Stimulated activated CD4-positive, alpha-beta T cell treated with anti-CD3 and anti-CD28 coated beads, Interleukin-15, amount 100 ng/mL, for 1 hour (primary cell): Measurements from ENCODE around the gene P3H2.

Experiments used
- DNase-seq, 2 donors: peaks; one replicate each; pipeline ENCODE4 v3.0.0-alpha.2; 2020; ENCODE audit warnings: low read depth in 1 of 2, low spot score in 1 of 2

P3H2 gene

DNA sequence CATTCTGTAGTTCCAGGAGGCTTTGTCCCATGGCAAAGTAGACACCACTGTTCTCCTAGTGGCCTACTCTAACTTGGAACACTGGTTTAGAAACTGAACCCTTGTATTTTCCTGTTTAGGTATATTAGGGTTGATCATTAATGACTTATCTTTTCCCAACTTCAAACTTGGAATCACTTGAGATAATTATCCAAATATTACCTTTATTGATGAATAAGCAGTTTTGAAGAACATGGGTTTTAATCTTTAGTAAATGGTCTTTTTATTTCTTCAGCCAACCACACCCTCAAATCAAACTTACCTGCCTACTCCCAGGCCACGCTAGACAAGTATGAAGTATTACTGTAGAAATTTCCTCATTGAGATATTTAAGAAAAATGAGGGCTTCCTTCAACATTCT is 6.5 kb upstream of the P3H2 start:
- DNase-seq = no peak

- no peak for DNase-seq
Measured at GRCh38 chr3:190125436-190126068, 4.9 kb upstream of the P3H2 start.

- DNase-seq = no peak
Measured at GRCh38 chr3:190124067-190124466, 3.4 kb upstream of the P3H2 start.

DNA sequence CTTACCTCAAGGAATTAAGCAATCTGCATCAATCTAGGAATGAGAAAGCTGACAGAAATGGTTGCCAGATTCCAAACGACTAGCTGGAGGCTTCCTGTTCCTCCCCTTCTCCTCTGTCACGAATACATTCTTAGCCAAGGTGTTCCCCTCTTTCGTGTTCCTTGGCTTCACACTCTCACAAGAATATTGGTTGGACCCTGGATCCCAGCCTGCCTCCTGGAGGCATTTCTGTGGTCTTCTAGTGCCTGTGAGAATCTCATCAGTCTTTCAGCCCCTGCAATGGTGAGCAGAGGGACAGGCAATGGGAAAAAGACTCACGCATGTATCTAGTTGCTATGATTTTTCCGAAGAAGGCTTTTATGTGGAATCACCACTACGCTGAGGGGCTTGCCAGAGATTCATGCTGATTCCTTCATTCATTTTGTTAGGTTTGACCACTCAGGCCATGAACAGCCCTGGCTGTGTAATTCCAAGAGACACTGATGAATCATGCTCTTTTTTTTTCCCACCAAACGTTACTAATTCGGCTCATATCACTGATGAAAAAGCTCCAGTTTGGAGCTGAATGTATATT is 1.6 kb upstream of the P3H2 start:
- DNase-seq = no peak

DNA sequence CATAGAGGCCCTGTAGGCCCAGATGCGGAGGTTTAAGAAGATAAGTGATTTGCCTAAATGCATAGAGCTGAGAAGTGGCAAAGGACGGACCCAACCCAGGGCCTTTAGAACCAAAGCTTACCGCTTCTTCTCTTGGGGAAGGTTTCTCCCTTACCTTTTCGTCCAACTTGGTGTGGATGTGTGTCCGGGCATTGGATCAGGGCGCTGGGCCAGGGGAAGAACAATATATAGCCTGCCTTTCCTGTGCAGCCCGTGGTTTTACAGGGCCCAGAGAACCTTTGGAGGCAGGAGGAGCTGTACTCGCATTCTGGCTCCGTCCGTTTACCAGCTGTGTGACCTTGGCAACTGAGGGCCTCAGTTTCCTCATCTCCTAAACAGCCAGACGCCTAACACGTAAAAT is 686 bp upstream of the P3H2 start:
- DNase-seq = no peak

DNA sequence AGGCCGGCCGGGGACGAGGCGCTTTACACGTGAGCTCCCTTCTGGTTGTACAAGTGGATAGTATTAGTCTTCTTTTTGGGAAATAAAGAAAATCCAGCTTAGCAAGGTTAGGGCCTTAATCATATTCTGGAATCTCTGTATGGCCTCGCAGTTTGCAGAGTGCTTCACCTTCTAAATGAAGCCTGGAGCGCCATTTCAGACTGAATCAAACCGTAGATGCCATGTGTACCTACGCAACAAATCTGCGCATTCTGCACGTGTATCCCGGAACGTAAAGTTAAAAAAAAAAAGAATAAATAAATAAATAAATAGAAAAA is 322 bp upstream of the P3H2 start:
- no peak for DNase-seq

DNA sequence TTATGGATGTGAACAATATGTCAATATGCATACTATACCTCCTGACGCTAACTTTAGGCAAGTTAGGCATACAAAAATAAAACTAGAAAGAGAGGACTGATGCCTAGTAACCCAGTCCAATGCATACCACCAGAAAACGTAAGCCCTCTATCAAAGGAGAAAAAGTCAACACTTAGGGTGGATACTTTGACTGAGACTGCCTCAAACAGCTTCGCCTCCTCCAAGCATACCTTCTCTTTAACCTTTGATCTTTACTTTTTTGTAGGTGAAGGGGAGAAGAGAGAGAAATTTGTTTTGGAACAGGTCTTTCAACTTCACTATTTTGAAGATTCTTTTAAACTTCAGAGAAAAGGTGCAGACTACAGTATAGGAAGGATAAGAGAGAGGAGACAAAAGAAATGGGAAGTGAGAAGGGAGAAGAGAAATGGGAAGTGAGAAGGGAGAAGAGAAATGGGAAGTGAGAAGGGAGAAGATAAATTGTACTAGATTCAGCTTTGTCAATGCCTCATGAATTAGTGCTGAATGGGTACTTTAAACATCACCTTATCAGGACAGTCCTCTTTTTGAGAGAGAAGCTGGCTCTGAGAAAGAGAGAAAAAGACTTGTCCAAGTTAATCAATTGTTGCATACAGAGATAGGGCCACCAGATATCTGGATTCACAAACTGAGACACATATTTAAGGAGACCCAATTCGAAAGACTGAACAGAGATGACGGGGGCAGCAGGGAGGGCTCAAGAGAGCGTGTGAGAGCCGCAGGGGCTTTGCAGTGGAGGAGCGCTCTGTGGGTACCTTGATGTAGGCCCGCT is 1.0 kb downstream of the P3H2 start:
- no peak for DNase-seq

DNA sequence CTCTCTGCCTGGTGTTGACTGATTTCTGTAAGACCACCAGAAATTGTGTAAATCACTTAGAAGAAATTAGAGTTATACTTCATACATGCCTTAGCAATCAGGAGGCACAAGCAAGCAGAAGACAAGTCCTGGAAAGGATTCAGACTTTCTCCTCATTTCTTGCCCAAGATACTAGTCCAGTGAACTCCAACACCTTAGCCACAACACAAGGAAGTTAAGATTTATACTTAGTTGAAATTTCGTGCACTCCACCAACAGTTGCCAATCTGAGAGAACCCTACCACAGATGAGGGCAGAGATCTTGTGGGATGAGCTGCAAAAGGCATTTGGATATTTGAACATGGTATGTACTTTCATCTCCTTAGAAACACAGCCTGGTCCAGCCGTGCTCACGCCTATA is 2.3 kb downstream of the P3H2 start:
- no peak for DNase-seq

DNA sequence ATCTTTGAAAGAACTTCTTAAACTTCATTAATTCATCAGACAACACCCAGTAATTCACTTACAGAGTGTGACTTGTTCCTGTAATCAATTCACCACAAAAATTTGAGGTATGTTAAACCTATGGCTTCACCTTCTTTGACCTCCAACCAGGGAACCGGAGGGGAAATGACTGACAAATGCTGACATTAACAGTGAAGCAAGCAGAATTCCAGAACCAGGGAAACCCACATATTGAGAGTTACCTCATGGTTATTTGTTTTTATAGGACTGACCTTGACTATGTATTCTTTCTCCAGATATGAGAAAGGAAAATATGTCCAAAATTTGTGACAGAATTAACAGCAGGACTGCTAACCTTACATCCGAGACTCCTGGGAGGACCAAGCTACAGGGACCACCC is 2.7 kb downstream of the P3H2 start:
- DNase-seq = no peak

- DNase-seq = no peak
Measured at GRCh38 chr3:190116551-190117067, 4.1 kb downstream of the P3H2 start.

- DNase-seq = no peak
Measured at GRCh38 chr3:190110826-190111225, 9.9 kb downstream of the P3H2 start.

DNA sequence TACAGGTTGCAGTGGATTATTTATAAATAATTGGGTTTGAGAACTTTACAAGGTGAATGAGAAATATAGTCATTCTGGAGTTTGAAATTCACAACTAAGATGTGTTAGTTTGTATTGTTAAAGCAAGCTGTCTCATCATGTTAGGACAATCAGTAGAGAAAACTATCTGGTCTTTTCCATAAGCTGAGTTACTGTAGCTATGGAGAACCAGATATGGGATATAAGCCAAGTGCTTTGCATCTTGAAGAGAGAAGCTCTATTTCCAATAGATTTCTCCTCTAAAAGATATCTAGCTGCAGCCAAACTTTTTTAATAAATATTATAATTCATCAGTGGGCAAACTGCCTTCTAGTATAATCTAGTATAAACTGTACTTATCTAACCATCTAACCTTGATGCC is 11.3 kb downstream of the P3H2 start:
- no peak for DNase-seq

DNA sequence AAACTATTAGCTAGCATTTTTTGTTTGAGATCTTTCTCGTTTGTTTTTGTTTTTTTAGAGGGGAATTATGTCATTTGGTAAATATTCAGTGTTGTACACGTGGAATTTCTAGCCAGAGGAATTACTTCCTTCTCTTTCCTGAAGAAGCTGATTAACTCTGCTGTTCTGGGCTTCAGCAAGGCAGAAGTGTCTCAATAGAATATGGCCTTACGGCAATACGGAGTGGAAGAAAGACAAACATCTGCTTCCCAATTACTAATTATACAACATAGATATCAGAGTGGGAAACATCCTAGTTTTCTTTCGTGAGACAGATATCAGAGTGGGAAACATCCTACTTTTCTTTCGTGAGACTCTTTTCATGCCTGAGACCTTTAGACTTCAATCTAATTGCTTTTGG is 11.9 kb downstream of the P3H2 start:
- DNase-seq = no peak

DNA sequence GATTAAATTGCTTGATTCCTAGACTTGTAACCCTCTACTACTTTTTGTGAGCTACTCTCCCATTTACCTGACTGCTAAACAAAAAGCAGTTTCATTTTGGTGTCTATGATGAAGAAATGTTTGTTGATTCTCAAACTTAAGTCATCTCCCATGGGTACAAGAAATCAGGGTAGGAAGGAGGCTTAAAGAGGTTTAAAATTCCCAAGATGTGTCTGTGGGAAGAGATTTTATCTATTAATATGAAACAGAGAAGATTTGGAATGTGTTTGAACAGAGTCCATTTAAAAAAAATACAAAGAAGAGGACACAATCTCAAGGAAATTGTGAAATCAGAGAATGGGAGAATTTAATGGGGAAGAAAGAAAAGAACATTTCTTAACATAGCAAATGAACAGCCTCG is 14.8 kb downstream of the P3H2 start:
- DNase-seq = no peak

- DNase-seq = no peak
Measured at GRCh38 chr3:190101320-190102011, 19.2 kb downstream of the P3H2 start.

DNA sequence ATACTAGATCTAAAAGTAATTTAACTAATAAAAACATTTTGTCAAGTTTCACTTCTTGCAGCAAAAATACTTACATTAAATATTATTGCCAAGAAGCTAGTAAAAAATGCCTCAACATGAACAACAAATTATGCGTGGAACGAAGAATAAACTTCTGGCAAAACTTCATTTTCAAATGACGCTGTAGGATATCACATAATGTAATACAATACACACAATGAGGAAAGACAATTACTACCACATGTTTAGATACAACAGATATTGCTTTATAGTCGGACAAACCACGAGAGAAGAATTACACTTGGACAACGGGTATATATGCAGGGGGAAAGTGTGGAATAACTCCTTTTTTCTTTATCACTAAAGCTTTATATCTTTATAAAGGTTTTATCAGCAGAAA is 21.6 kb downstream of the P3H2 start:
- no peak for DNase-seq

DNA sequence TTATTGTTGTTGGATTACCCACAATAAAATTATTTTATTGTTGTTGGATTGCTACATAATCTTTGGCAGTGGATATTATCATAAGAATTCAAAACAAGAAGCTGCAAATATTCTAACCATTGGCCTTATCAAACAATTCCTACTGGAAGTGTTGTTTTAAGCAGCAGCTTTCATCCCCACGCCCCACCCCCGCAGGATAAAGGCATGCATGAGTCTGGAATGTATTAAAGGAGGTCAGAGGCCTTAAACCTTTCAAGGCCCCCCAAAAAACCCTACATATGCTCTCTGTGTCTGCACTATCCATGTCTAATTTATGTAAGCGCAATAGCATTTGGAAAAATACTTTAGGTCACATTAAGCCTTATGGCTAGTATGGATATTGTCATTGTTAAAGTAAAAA is 23.1 kb downstream of the P3H2 start:
- DNase-seq = no peak

DNA sequence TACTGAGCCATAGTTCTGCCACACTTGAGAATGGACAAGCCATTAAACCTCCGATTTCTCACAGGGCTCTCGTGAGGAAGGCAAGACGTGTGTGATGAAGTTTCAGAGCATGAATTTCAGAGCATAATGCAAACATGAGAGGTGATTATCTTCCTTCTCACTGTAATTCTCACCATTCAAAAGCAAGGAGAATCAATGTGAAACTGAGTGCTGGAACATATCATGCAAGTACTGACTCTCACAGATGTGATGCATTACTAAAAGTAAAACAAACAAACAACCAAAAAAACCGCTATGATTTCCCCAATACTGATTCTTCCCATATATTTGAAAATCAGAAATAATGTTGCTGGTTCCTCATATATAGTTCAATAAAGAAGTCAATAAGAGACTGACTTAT is 23.7 kb downstream of the P3H2 start:
- no peak for DNase-seq

GRCh38 chr3:190096345-190096744 is 24.4 kb downstream of the P3H2 start:
- DNase-seq = no peak

DNA sequence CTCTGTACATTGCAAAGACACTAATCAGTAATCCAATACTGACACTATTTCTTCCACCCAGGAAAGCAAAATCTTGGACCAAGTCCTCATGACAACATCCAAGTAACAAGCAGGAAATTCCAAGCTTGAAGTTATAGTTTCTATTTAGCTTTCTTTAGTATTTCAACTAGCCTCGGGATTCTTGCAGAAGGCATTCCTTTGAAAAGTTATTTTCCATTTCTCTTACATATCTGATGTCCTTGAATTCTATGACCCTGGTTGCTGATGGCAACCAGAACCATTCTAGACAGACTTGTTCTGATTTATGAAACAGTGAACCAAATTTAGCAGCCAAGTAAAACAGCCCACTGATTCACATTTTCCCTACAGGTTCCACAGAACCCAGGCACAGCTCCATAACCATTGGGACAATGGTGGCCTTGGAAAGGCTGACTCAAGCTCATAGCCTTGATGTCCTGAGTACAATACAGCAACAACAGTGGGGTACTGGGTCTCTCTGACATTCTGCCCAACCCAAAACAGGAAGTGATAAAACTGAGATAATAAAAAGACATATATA is 26.5 kb downstream of the P3H2 start:
- DNase-seq = no peak

- DNase-seq = no peak
Measured at GRCh38 chr3:190092250-190092649, 28.4 kb downstream of the P3H2 start.

- DNase-seq = no peak
Measured at GRCh38 chr3:190089711-190090110, 31.0 kb downstream of the P3H2 start.
